ENCODE measurements around the gene CHEK1.
"Not testable (repeated sequence)": the region's sequence is repeated elsewhere in the genome, so short reads cannot be mapped to it uniquely, and the experiment has no call there.

CHEK1 gene

GRCh38 chr11:125701018-125701610, 76.2 kb downstream of the CHEK1 start:
- no peak for DNase-seq

GRCh38 chr11:125701858-125702621, 77.1 kb downstream of the CHEK1 start:
- no peak for DNase-seq

- DNase-seq: not testable (repeated sequence)
These were observed 79.7 kb downstream of the CHEK1 start for GRCh38 chr11:125704686-125705085.

GRCh38 chr11:125720781-125721180, 95.8 kb downstream of the CHEK1 start:
- DNase-seq: no peak

GRCh38 chr11:125724125-125724524, 99.2 kb downstream of the CHEK1 start:
- no peak for DNase-seq
